TTC549 (cell line): Measurements from ENCODE around the gene STAG2.

ENCODE experiments used
- FAIRE-seq: peaks from 2 replicates; lab custom pipeline; 2012; peaks lifted over from hg19 to GRCh38; lab: Jason Lieb, UNC

The STAG2 gene

DNA sequence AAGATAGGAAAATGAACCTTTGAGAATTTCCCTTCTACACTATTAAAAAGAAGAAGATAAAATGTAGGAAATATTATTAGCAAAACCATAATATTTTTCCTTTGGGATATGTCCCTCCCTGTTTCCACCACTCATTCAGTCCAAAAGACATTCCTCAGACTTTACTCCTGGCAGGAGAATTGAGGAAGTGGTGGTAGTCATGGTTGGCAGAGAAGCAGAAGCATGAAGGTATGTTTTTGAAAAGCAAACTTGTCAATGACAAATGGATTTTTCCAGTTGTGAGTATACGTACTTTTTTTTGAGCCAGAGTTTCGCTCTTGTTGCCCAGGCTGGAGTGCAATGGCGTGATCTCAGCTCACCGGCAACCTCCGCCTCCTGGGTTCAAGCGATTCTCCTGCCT lies 13.7 kb downstream of the STAG2 start:
- no peak for FAIRE-seq

DNA sequence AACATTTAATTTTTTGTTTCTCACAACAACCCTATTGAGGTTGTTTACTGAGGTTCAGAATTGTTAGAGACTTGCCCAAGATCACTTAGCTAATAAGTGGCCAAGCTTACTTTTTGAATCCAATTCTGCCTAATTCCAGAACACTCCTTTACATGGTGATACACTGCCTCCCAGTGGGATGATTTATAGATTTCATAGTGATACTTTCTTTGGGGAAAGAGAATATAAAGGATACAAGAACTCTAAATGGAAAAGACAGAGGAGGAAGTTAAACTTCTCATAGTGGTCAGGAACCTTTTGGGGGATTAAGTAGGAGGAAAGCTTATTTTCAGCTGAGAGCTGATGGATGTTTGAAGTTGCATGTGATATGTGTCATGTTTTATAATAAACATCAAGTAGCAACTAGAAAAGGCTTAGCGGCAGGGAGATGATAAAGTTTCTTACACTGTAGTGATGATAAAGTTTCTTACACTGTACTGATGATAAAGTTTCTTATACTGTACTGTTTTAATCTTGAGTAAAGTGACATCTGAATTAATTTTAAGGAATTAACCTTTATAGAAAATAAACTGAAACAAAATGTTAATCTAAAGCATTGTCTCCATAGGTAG lies 15.3 kb downstream of the STAG2 start:
- peak; percentile 40 for FAIRE-seq

DNA sequence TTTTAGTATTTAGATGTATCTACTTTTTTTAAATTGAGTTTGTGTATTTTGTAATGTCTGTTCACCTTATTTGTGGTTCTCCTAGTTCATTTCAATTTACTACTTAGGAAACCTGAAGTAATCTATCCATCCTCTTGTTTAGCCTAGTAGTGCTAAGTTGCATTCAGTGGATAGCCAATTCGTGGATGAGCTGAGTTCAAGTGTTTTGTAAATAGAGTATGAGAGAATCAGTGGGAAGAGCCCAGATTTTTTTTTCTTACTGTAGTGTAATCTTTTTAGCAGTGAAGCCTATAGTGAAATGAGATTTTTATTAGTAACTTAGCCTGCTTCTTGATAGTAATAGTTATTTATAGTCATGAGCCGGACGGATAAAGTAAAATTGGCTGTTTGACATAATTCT lies 21.7 kb downstream of the STAG2 start:
- no peak for FAIRE-seq

DNA sequence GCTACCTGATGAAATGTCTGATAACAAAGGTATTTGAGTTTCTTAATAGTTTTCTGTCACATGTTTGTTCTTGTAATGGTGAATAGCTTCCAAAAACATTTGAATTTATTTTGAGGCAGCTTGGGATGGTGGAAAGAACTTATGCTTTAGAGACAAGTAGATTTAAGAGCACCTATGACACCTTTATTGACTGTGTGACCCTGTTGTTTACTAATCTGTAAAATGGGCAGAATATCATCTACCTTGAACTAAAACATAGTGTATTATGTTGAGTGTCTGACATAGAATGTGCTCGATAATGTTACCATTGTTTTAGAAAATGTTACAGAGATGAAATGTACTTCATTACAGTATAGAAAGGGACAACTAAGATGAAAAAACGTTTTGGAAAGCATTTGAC lies 24.9 kb downstream of the STAG2 start:
- no peak for FAIRE-seq

DNA sequence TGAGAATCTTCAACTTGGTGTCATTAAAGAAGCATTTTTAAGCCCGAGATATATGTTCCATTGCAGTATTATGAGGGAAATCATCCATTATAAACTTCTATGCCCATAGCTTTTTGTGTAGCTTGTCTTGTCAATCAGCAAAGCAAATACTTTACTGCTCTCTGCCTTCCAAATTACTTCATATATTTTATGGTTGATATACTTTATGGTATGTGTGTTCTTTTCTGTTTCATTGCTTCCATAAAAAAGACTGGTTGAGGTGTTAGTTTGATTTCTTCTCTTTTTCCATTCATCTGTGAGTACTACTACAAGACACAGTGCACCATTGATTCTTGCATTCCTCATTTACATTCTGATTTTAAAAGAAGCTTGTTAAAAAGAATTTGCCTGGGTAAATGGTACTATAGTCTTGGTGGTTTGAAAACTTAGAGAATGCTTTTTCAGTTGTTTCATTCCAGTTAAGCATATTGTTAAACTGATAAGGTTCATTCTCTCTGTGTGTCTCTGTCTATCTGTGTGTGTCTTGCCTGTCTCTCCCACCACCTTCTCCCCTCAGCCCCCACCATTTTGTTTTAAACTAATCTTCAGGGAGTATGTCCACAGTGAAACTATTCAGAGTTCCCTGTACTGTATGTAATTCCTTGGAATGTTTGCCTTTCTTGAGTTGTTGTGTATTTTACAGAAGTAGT lies 27.1 kb downstream of the STAG2 start:
- FAIRE-seq, result no peak

DNA sequence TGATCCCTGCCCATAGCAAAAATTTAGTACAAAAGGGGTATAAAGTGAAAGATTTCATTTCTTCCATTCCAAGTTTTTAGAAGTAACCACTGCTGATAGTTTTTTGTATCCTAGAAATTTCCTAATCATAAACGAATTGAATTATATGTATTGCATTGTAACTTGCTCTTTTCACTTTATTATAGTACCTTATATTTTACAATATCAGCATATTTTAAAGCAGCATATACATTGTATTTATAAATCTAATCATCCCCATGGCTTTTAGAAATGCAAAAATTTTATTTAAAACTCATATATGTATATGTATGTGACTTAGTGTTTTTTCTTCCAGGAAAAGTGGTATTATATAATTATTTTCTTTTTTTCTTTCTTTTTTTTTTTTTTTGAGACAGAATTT lies 27.7 kb downstream of the STAG2 start:
- FAIRE-seq, result no peak

DNA sequence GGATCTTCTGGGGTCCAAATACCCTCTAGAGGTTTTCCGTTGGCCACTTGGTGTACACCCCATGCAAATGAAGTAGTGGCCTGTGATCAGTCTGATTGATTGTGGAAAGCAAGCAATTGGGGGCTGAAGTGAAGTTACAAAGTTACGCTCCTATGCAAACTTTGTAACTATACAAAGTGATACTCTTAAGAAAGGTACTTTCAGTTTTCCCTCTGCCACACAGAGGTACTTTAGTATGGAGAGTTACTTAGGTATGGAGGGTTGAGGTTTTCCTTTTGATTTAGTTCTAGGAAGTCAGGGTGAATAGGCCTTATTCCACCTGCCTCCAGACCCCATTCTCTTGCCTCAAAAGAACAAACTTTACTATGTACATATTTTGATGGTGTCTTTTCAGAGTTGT lies 28.7 kb downstream of the STAG2 start:
- FAIRE-seq, result no peak

DNA sequence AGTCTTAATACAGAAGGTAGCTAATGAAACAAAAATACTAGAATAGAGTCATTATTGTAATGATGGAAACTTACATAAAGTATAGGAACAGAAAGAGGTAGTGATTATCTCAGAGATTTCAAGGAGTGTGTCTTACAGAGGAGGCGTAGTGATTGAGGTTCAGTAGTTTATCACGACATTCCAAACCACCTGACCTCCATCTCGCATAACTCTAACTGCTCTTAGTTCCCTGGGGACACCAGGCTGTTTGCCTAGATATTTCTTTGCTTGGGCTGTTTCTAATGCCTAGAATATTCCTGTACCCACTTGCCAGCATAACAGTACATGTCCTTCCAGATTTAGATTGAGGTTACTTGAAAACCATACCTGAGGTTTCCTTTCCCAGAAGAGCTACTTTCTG lies 29.1 kb downstream of the STAG2 start:
- no peak for FAIRE-seq

DNA sequence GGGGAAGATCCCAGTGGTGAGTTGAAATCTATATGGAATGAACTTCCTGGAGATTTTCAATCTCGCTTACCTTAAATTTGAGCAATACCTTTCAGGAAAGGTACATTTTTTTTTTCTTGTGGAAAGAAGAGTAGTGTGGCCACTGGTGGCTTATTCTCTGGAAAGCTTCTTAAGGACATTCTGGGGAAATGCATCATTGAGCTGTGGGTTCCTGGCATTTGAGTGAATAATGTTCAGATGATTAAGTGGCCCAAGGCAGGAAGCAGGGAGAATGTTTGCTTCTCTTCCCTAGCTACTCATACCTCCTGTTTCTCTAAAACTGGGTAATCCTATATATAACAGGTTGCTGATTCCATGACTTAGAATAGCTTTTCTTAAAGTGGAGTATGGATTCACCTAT lies 31.8 kb downstream of the STAG2 start:
- no peak for FAIRE-seq

DNA sequence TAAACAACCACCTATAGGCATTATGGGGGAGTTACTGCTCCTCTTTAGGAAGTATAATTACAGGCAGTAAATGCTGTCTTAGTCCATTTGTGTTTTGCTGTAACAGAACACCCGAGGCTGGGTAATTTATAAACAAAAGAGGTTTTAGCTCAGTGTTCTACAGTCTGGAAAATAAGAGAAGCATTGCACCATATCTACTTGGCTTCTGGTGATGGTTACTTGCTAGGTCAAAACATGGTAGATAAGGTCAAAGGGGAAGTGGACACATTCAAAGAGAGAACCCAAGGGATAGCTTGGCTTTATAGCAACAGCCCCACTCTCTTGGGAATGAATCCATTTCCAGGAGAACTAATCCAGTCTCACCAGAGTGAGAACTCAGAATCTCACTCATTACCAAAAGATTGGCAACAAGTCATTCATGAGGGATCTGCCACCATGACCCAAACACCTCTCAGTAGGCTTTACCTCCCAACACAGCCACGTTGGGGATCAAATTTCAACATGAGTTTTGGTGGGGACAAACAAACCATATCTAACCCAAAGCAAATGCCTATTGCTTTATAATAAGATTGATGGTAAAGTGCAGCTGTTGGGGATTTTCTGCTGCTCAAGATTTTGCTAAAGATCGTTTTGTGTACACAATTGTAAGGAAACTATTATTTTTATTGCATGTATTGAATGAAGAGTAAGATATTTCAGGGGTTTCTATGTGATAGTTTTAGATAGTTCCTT lies 32.6 kb downstream of the STAG2 start:
- no peak for FAIRE-seq

DNA sequence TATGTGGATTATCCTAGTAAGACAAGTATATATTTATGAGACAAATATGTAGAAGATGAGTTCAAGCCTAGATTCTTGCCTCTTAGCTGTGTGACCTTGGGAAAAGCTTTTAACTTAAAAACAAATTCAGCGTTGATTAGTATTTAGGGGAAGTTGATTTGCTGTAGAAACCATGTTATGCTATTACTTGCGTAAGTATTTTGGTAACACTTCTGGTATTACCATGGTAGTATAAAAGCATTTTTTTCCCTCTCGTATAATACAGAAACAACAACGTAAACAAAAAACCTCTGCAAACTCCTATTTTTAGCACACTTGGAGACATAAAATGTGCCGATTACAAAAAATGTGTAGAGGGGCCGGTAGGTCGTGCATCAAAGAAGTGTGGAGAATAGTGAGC lies 33.2 kb downstream of the STAG2 start:
- FAIRE-seq, result no peak

DNA sequence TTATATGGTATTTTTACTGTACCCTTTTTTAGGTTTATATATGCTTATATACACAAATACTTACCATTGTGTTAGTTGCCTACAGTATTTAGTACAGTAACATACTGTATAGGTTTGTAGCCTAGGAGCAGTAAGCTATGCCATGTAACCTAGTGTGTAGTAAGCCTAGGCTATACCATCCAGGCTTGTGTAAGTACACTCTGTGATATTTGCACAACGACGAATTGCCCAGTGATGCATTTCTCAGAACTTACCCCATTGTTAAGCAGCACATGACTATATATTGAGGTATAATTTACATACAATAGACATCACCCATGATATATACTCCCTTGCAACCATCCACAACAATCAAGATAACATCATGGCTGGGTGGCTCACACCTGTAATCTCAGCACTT lies 40.1 kb downstream of the STAG2 start:
- FAIRE-seq, result no peak

DNA sequence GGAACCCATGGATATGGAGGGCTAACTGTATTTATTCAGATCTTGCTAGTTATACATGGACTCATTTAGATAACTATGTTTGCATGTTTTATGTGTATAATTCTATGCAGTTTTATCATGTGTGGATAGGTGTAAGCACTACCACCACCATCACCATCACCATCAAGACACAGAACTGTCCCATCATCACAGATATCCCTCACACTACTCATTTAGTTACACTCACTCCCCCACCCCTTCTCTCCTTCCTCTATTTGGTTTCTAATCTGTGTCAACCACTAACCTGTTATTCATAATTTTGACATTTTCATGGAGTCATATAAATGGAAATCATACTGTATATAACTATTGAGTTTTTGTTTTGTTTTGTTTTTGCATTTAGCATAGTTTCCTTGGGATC lies 43.7 kb downstream of the STAG2 start:
- no peak for FAIRE-seq

DNA sequence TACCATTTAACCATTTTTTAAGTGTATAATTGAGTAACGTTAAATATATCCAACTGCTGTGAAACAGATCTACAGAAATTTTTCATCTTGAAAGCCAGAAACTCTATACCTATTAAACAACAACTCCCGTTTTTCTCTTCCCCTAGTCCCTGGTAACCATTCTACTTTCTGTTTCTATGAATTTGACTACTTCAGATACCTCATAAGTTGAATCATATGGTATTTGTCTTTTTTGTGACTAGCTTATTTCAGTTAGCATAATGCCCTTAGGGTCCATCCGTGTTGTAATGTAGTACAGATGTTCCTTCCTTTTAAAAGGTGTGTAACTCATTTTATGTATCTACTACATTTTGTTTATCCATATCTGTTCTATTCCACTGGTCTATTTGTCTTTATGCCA lies 48.7 kb downstream of the STAG2 start:
- no peak for FAIRE-seq

DNA sequence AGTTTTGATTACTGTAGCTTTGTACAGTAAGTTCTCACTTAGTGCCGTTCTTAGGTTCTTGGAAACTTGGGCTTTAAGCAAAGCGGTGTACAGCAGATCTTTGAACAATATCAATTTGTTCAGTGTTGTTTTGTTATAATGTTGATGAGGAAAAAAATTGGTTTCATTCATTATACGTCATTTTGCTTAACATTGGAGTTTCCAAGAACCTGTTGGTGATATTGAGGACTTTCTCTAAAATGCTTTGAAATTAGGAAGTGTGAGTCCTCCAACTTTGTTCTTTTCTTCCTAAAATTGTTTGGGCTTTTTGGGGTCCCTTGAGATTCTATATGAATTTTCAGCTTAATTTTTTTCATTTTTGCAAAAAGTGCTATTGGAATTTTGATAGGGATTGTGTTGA lies 49.1 kb downstream of the STAG2 start:
- no peak for FAIRE-seq

DNA sequence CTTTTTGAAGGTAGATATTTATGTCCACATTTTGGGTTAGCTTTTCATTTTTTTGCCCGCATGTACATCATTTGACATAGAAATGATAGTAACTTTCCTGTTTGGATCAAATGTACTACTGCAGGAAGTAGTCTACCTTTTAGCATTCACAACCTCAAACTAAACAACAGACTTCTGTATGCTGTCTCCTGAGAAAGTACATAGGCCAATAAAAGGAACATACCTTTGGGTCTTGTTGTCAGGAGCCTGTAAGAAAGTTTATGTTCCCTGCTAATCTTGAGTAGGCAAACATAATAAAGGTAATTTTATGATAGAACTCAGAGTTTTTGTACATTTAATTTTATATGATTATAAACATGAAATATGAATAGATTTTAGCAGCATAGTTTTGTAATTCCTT lies 54.2 kb downstream of the STAG2 start:
- FAIRE-seq, result no peak

DNA sequence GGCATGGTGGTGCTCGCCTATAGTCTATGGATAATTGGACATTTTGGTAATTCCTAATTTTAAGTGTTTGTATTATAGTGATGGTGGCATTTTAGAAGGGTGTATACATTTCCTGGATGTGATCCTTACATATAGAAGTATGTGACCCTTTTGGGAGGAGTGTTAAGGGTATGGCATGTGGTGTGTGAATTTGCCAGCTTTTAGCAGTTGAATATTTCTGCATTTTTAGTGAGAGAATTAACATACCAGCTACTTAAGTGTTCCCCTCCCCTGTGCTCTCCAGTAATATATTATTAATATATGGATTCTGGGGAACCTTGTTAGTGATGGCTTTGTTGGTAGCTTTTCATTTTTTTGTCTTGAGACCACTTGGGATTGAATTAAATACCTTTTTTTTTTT lies 55.3 kb downstream of the STAG2 start:
- FAIRE-seq, result no peak

DNA sequence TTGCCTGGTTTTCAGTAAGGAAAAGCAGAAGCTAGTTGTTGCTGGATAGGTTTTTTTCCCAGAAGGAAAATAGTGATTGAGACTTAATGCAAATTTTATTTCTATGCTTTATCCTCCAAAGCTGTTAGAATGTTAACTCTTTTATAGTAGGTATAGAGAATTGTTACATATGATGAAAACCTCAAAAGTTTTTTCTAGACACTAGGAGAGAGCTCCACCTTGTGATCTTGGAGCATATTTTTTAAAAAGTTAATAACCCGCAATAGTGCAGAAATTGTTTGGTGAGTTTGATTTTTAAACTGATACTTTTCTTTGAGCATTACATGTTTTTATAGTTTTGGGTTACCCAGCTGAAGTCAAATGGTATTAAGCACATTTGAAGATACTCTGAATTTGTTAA lies 56.5 kb downstream of the STAG2 start:
- no peak for FAIRE-seq

DNA sequence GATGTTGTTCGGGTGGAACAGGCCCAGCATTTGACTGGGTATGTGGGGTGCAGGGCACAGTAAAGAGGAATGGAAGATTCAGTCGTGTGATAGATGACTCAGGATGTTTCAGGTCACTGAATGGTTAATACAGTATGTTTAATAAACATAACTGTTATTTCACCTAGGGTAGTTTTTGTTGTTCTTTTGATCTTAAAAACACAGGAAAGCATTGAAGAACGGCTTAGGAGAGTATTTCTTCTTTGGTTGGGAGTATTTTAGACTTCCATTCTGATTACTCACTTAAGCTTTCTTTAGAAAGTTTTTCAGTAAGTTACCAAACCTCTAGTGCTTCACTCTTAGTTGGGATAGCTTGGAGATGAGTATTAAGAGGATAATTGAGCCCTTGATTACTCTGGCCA lies 62.3 kb downstream of the STAG2 start:
- no peak for FAIRE-seq

DNA sequence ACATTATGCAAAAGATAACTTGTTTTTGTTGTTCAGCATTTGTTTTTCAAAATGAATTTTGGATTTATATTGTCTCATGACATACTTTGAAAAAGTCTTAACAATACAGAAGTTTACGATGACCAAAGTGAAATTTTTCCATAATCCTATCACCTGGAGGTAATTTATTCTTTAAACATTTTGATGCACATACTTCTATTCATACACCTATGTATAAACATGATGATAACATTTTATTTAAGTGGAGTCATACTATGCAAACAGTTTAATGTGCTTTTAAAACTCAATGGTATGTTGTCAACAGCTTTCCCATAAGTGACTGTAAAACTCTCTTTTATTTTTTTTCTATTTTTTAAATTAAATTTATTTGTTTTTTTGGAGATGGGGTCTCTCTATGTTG lies 65.0 kb downstream of the STAG2 start:
- no peak for FAIRE-seq

DNA sequence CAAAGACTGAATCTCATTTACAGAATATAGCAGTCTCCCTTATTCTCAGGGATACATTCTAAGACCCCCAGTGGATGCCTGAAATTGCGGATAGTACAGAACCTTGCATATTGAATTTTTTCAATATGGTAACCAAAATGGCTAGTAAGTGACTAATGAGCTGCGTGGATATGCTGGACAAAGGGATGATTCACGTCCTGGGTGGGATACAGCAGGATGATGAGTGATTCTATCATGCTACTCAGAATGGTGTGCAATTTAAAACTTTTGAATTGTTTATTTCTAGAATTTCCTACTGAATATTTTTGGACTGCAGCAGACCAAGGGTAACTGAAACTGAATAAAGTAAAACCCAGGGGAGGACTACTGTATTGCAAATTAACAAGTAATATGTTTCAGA lies 66.7 kb downstream of the STAG2 start:
- FAIRE-seq, result no peak

DNA sequence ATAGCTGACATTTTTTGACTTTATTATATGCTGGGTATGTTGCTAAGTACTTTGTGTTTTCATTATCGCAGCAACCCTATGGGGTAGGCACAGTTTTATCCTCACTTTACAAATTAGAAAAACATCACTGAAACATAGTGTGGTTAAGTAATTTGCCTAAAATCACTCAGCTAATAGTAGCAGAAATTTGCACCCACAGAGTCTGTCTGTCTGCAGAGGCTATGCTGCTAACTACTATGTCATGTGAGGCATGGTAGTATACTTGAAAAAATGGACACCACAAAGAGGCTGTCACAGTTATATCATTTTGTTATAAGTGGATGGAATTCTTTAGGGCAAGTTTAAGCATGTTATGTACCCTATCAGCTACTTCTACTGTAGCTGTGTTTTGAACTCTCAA lies 69.0 kb downstream of the STAG2 start:
- FAIRE-seq, result no peak

DNA sequence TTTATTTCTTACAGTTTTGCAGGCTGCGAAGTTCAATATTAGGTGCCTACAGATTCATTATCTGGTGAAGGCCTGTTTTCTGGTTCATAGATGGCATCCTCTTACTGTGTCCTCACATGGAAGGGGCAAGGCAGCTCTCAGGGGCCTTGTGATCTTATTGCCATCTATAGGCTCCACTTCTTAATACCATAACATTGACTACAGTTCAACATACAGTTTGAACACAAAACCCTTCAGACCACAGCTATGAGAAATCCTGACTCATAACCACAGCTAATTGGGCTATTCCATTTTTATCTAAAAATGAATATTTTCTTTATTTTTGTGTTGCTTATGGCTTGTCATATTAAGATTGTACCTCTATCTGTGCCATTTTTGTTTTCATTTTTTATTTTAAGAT lies 72.3 kb downstream of the STAG2 start:
- FAIRE-seq, result no peak

DNA sequence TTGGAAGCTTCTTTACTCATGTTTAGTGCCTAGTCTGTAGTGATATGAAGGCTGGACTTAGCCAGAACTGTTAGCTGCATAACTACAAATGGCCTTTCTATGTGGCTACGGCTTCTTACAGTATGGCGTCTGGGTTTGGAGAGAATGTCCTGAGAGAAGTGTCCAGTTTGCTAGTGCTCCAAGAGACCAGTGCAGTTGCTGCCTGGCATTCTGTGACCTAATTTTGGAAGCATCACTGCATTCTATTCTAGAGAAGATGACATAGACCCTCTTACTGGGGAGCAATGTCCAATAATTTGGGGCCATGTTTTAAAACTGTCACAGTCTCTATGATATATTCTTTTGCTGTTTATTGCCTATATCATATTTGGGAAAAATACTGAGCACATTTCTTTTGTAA lies 74.2 kb downstream of the STAG2 start:
- FAIRE-seq, result no peak
